Measurements from ENCODE around the gene DCLK1. TPM values are rescaled to one million over a fixed set of nuclear protein-coding genes. Genes with fewer than 3 reads are reported as not detected.

The DCLK1 gene
- total and polyA plus RNA-seq, 10 of the 15 experiments (the other 5 are each of a cell fraction or from before 2014, with no cell fraction given) = not detected

DNA sequence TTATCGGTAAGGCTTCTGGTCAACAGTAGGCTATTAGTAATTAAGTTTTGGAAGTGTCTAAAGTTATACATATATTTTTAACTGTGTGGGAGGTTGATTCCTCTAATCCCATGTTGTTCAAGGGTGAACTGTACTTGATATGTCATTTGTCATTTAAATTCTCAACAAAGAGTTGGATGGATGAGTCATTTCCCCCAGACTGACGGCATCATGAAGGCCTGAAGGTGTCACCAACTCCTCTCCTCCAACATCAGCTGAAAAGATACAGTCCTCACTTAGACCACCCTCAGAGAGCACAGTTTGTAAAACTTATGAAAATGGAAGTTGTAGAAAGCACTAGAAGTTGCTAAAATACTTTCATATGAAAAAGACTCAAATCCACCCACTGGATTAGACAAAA, 48.8 kb downstream of the DCLK1 start:
- WGBS (ENCODE audit: insufficient coverage, insufficient replicate concordance, low lambda C conversion rate, missing lambda C conversion rate) = 47% methylated on average over 2 of the region's 2 CpGs
- no TSS peak for BruUV-seq (replicated peaks)
- in situ Hi-C loops (cut with MboI) = no loop called here
- POLR2A ChIA-PET = no interaction called here
- FAIRE-seq = no peak
- CTCF ChIA-PET = no interaction called here
- Histone ChIP-seq H3K27ac (ENCODE audit: control insufficient read depth, insufficient read depth) (no peak overlapping the region), H3K36me3 (ENCODE audit: control insufficient read depth in 2 of 2, insufficient read depth in 2 of 2, low read length in 1 of 2) (no peaks in the 10 kb centered on the region), H3K4me1 (ENCODE audit: control insufficient read depth, insufficient read depth, low read length) (no peaks in the 10 kb centered on the region), H3K27me3 (replicated peaks in 1 of 2; ENCODE audit: control insufficient read depth in 2 of 2, insufficient read depth in 2 of 2, low read length in 1 of 2) (no peaks in the 10 kb centered on the region), H3K9me3 (replicated peaks; ENCODE audit: control insufficient read depth, insufficient read depth, low read length) (no peaks in the 10 kb centered on the region), H3K4me2 (ENCODE audit: control insufficient read depth, insufficient read depth) (no peak overlapping the region), H2AFZ (ENCODE audit: control insufficient read depth, low read depth, low read length) (no peak overlapping the region), H3K9ac (ENCODE audit: control insufficient read depth, insufficient read depth, low read length) (no peak overlapping the region), H3K79me2 (ENCODE audit: control insufficient read depth, insufficient read depth, low read length) (no peaks in the 10 kb centered on the region), H3K4me3 (no peak overlapping the region), H4K20me1 (ENCODE audit: control insufficient read depth, insufficient read depth) (no peaks in the 10 kb centered on the region)
- no peak for DNase-seq (ENCODE audit: low read depth, low spot score)
- intact Hi-C loops (cut with micrococcal nuclease; ENCODE audit: unreplicated experiment) = no loop called here
- RAD21 ChIA-PET (ENCODE audit: unreplicated experiment) = no interaction called here
- SMC1A ChIA-PET (ENCODE audit: uncharacterized antibody, unreplicated experiment) = no interaction called here
- TF ChIP-seq WRNIP1 (IDR thresholded peaks at IDR 0.05; ENCODE audit: borderline replicate concordance, low read depth, low read length) (no peak), FOXK2 (IDR thresholded peaks at IDR 0.05) (no peak), PAX8 (IDR thresholded peaks at IDR 0.05) (no peak), MYC (IDR thresholded peaks at IDR 0.05; ENCODE audit: insufficient read depth, insufficient read length, insufficient replicate concordance, low read length, severe bottlenecking) (no peak), SIX5 (IDR thresholded peaks at IDR 0.05; ENCODE audit: low read depth, low read length, severe bottlenecking) (no peak), RB1 (IDR thresholded peaks at IDR 0.05; ENCODE audit: borderline replicate concordance) (no peak), SRF (IDR thresholded peaks at IDR 0.05; ENCODE audit: low read depth in 2 of 2, low read length in 2 of 2) (no peak), BHLHE40 (IDR thresholded peaks at IDR 0.05; ENCODE audit: borderline replicate concordance in 1 of 2, low read depth in 2 of 2, low read length in 1 of 2) (no peak), IKZF1 (conservative IDR thresholded peaks at IDR 0.05) (no peak), ZNF217 (IDR thresholded peaks at IDR 0.05) (no peak), CREM (IDR thresholded peaks at IDR 0.05; ENCODE audit: low read depth) (no peak), SUPT20H (IDR thresholded peaks at IDR 0.05; ENCODE audit: borderline replicate concordance, control insufficient read depth, low read depth, low read length) (no peak), IKZF2 (IDR thresholded peaks at IDR 0.05) (no peak), RFX5 (IDR thresholded peaks at IDR 0.05; ENCODE audit: low read depth, low read length) (no peak), CEBPB (IDR thresholded peaks at IDR 0.05; ENCODE audit: borderline replicate concordance in 1 of 2, low read depth in 2 of 2, low read length in 2 of 2) (no peak), POU2F2 (IDR thresholded peaks at IDR 0.05; ENCODE audit: borderline replicate concordance, low read depth, low read length) (no peak)
- TF ChIP-seq, protein P1, sequence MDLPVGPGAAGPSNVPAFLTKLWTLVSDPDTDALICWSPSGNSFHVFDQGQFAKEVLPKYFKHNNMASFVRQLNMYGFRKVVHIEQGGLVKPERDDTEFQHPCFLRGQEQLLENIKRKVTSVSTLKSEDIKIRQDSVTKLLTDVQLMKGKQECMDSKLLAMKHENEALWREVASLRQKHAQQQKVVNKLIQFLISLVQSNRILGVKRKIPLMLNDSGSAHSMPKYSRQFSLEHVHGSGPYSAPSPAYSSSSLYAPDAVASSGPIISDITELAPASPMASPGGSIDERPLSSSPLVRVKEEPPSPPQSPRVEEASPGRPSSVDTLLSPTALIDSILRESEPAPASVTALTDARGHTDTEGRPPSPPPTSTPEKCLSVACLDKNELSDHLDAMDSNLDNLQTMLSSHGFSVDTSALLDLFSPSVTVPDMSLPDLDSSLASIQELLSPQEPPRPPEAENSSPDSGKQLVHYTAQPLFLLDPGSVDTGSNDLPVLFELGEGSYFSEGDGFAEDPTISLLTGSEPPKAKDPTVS (IDR thresholded peaks at IDR 0.05; ENCODE audit: low read depth, low read length) = no peak
- TF ChIP-seq, protein P2, sequence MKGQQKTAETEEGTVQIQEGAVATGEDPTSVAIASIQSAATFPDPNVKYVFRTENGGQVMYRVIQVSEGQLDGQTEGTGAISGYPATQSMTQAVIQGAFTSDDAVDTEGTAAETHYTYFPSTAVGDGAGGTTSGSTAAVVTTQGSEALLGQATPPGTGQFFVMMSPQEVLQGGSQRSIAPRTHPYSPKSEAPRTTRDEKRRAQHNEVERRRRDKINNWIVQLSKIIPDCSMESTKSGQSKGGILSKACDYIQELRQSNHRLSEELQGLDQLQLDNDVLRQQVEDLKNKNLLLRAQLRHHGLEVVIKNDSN (IDR thresholded peaks at IDR 0.05; ENCODE audit: borderline replicate concordance, extremely low read length, insufficient read depth, low read depth, low read length) = no peak
- TF ChIP-seq, protein P3, sequence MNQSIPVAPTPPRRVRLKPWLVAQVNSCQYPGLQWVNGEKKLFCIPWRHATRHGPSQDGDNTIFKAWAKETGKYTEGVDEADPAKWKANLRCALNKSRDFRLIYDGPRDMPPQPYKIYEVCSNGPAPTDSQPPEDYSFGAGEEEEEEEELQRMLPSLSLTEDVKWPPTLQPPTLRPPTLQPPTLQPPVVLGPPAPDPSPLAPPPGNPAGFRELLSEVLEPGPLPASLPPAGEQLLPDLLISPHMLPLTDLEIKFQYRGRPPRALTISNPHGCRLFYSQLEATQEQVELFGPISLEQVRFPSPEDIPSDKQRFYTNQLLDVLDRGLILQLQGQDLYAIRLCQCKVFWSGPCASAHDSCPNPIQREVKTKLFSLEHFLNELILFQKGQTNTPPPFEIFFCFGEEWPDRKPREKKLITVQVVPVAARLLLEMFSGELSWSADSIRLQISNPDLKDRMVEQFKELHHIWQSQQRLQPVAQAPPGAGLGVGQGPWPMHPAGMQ (IDR thresholded peaks at IDR 0.05; ENCODE audit: borderline replicate concordance) = no peak
- TF ChIP-seq, protein P4, sequence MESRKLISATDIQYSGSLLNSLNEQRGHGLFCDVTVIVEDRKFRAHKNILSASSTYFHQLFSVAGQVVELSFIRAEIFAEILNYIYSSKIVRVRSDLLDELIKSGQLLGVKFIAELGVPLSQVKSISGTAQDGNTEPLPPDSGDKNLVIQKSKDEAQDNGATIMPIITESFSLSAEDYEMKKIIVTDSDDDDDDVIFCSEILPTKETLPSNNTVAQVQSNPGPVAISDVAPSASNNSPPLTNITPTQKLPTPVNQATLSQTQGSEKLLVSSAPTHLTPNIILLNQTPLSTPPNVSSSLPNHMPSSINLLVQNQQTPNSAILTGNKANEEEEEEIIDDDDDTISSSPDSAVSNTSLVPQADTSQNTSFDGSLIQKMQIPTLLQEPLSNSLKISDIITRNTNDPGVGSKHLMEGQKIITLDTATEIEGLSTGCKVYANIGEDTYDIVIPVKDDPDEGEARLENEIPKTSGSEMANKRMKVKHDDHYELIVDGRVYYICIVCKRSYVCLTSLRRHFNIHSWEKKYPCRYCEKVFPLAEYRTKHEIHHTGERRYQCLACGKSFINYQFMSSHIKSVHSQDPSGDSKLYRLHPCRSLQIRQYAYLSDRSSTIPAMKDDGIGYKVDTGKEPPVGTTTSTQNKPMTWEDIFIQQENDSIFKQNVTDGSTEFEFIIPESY (IDR thresholded peaks at IDR 0.05) = no peak
- ATAC-seq = no peak
